ENCODE results near the gene NUMB.
"Not testable (repeated sequence)": the region's sequence is repeated elsewhere in the genome, so short reads cannot be mapped to it uniquely, and the experiment has no call there.

Gene NUMB

DNA sequence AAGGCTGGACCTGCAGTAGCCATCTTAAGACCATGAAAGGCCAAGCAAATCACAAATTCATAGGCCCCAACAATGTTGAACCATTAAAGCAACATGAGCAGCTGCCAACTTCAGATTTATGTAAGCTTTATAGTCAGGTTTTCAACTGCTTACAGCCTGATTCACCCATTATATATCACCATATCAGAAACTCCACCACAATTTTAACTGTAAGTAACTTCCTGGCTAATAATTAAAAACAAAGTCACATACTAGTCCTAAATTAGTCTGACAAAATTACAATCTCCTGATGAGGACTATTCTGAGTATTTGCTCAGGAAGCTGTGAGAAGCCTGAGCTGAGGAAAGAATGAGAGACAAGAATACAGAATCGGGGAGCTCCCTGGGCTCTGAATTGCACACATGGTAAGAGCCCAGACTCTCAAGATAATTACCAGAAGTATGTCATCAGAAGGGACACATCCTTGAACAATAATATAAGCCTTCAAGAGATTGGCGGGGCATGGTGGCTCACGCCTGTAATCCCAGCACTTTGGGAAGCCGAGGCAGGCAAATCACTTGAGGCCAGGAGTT lies 55.1 kb downstream of the NUMB start:
- TF ChIP-seq CTCF (conservative IDR thresholded peaks at IDR 0.05; ENCODE audit: low read depth): no peak
- DNase-seq (ENCODE audit: low spot score): no peak
- CTCF ChIA-PET: interaction anchor here (0.6 kb wide), 1 partner anchor 36 kb away, joined by 4 read pairs; no protein-coding TSS in a partner anchor
- H3K27ac ChIP-seq: no peak overlapping the region
- POLR2A ChIA-PET (ENCODE audit: low non-redundant PET): no interaction called here

DNA sequence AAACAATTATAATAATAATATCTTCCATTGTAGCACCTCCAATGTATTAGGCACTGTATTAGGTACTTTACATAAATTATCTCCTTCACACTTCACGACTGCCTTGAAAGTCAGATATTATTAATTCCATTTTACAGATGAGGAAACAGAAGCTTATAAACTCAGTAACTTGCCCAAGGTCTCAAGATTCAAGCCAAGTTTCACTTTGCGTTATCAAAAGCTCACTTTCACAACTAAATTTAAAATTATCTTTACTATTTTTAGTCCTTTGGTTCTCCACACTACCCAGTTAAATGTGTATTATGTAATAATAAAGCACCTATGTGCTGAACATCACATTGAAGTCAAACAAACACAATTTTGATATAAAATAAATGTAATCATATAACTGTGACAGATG lies 55.8 kb downstream of the NUMB start:
- CTCF ChIA-PET: no interaction called here
- H3K27ac ChIP-seq: no peak overlapping the region
- TF ChIP-seq CTCF (conservative IDR thresholded peaks at IDR 0.05; ENCODE audit: low read depth): no peak
- POLR2A ChIA-PET (ENCODE audit: low non-redundant PET): no interaction called here
- no peak for DNase-seq (ENCODE audit: low spot score)

- POLR2A ChIA-PET (ENCODE audit: low non-redundant PET): no interaction called here
- H3K27ac ChIP-seq: no peak overlapping the region
- DNase-seq (ENCODE audit: low spot score): no peak
- CTCF ChIA-PET: no interaction called here
- TF ChIP-seq CTCF (conservative IDR thresholded peaks at IDR 0.05; ENCODE audit: low read depth): no peak
Measured at GRCh38 chr14:73397810-73398209, 60.5 kb downstream of the NUMB start.

DNA sequence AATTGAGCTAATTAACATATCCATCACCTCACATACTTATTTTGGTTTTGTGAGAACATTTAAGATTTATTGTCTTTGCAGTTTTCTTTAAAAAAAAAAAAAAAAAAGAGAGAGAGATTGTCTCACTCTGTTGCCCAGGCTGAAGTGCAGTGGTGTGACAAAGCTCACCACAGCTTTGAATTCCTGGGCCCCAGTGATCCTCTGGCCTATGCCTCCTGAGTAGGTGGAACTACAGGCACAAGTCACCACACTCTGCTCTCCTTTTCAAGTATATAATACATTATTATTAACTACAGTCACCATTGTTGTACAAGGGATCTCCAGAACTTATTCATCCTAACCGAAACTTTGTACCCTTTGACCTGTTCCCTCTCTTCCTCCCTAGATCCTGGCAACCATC lies 64.0 kb downstream of the NUMB start:
- H3K27ac ChIP-seq: no peak overlapping the region
- no peak for TF ChIP-seq CTCF (conservative IDR thresholded peaks at IDR 0.05; ENCODE audit: low read depth)
- ChIA-PET POLR2A (ENCODE audit: low non-redundant PET) (no interaction called here), CTCF (interaction anchor here (0.5 to 0.6 kb wide), 2 partner anchors 9 to 49 kb away, joined by 3 read pairs; no protein-coding TSS in a partner anchor)
- no peak for DNase-seq (ENCODE audit: low spot score)

DNA sequence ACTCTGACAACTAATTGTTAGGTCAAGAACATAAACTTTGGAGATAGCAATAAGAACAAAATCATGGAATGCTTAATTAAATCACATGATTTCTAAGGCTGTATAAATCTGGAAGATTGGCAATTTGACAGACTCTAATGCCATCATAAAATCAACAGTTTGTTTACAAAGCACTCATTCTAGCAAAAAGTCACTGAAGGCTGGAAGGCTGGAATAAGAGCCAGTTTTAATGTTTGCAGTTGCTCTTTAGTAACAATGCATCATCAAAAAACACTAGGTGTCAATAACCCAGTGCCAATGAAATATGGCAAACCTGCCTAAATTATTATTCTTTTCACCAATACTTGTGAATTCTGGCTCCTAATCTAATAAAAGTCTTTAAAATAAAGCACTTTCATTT lies 65.0 kb downstream of the NUMB start:
- CTCF ChIA-PET: no interaction called here
- no peak for DNase-seq (ENCODE audit: low spot score)
- POLR2A ChIA-PET (ENCODE audit: low non-redundant PET): no interaction called here
- H3K27ac ChIP-seq: no peak overlapping the region
- no peak for TF ChIP-seq CTCF (conservative IDR thresholded peaks at IDR 0.05; ENCODE audit: low read depth)

DNA sequence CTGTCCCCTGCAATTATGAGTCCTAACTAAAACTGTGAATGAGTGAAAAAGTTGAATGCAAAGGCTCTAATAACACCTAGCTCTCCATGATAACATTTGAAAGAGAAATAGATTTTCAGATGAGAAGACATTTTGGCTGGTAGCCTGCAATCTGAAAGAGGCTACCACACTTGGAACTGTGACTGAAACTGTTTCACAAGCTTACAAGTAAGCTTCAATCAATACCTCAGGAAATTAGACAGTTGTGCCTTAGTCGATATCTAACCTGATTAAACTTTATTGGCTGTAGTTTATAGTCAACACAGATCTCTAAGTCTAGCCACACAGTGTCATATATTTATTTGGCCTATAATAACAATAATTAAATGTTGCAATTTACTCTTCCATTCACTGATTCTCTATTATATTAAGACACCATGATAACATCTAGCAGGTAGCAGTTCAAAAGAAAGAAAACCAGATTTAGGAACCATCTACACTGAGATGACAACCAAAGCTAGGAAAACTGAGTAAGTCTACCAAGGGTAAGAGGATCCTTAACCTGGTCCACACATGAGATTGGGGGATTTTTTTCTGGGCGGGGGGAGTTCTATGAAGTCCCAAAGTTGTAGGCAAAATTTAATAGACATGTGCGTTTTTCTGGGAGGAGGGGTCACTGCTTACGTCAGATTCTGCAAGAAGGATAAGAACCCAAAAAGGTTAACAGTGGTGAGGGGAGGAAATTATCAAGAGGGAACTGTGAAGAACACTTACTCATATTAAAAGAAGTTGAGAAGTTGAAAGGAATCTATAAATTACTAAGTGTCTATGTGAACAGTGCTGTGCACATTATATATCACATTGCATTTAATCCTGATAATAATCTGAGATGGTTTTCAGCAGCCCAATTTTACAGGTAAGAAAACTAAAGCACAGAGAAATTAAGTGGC lies 65.8 kb downstream of the NUMB start:
- ChIA-PET POLR2A (ENCODE audit: low non-redundant PET) (no interaction called here), CTCF (no interaction called here)
- no peak for TF ChIP-seq CTCF (conservative IDR thresholded peaks at IDR 0.05; ENCODE audit: low read depth)
- H3K27ac ChIP-seq: no peak overlapping the region
- DNase-seq (ENCODE audit: low spot score): no peak

DNA sequence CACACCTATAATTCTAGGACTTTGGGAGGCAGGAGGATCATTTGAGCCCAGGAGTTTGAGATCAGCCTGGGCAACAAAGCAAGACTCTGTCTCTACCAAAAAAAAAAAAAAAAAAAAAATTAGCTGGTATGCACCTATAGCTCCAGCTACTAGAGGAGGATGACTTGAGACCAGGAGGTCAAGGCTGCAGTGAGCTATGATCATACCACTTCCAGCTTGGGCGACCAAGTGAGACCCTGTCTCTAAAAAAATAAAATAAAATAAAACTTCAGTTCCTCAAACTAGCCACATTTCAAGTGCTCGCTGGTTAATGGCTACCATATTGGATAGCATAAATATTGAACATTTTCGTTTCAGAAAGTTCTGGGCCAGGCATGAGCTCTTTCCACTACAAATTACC lies 70.5 kb downstream of the NUMB start:
- DNase-seq (ENCODE audit: low spot score); H3K27ac ChIP-seq; POLR2A ChIA-PET (ENCODE audit: low non-redundant PET): not testable (repeated sequence)
- CTCF ChIA-PET: interaction anchor here (0.7 kb wide), 1 partner anchor 21 kb away, joined by 3 read pairs; no protein-coding TSS in a partner anchor
